ENCODE measurements around the gene RPGR.

RPGR gene

DNA sequence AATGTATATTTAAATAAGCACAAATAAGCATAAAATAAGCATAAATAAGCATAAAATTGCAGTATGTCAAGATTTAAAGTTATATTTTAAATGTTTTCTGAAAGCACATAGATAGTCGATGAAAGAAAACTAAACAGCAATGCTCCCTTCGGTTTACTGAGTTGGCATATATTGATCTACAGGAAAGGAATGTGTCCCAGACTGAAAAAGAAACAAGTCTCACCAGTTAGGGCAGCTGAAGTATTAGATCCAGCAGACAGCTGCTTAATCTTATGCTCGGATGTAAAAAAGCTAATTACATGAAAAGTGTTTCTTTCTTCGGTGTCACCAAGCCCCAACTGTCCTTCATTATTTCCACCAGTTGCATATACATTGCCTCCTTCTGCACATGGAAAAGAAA, 8.7 kb downstream of the RPGR start:
- peak; percentile 1 for DNase-seq

- DNase-seq = no peak
These were observed 9.1 kb downstream of the RPGR start for GRCh38 chrX:38318196-38318595.

DNA sequence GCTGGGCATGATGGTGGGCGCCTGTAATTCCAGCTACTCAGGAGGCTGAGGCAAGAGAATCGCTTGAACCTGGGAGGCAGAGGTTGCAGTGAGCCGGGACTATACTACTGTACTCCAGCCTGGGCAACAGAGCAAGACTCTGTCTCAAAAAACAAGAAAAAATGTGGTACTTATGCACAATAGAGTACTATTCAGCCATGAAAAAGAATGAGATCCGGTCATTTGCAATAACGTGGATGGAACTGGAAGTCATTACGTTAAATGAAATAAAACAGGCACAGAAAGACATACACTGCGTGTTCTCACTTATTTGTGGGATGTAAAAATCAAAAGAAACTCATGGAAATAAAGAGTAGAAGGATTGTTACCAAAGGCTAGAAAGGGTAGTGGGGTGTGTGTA, 12.1 kb downstream of the RPGR start:
- no peak for DNase-seq

GRCh38 chrX:38313190-38313589, 14.1 kb downstream of the RPGR start:
- no peak for DNase-seq

- no peak for DNase-seq
These were observed 14.9 kb downstream of the RPGR start for GRCh38 chrX:38312436-38312835.

DNA sequence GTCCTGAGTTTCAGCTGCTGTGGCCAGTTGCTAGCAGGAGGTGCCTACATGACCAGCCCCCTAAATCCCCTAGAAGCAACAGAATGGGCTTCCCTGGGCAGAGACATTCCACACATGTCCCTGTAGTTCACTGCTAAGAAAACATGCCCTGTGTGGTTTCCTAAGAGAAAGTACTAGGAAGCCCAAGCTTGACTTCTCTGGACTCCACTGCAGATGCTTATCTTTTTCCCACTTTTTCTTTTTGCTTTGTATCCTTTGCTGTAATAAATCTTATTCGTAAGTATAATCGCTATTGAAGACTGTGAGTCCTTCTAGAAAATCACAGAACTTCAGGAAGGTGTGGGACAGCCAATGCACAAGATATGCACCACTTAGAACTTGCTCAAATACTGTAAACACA, 15.6 kb downstream of the RPGR start:
- no peak for DNase-seq

DNA sequence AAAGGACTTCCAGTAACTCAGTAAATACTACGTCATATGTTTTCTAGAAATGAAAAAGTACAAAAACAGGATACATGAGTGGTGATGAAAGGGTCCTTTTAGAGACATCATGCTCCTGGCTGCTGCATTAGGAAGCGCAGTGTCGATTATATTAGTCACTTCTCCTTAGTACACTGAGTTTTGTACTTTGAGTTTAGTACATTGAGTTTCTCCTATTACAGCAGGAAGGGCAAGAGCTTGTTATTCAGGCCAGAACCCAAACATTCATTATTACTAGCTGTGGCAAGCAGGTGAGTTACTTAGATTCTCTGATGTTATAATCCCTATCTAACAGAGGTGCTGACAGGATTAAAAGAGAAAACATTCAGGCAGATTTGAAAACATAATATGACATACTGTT, 21.3 kb downstream of the RPGR start:
- no peak for DNase-seq

- DNase-seq = peak; percentile 30
These were observed 23.3 kb downstream of the RPGR start for GRCh38 chrX:38304010-38304409.

- DNase-seq = no peak
These were observed 33.6 kb downstream of the RPGR start for GRCh38 chrX:38293741-38294140.

DNA sequence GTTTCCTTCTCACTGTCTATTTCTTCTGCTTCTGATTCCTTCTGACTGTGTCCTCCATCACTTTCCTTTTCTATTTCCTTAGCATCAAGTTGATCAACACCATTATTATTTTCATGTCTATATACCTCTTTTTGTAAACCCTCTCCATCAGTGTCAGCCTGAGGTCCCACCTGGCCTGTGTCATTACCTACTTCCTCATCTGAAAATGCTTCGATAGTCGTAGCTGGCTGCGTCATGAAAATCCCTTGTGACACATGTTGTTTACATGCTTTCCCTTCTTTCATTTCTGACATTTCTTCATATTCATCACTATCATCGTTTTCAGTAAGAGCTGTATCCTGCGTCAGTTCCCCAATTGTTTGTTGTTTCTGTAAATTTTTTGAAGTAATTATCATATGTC, 39.6 kb downstream of the RPGR start:
- DNase-seq = no peak

GRCh38 chrX:38285649-38286048, 41.7 kb downstream of the RPGR start:
- no peak for DNase-seq

DNA sequence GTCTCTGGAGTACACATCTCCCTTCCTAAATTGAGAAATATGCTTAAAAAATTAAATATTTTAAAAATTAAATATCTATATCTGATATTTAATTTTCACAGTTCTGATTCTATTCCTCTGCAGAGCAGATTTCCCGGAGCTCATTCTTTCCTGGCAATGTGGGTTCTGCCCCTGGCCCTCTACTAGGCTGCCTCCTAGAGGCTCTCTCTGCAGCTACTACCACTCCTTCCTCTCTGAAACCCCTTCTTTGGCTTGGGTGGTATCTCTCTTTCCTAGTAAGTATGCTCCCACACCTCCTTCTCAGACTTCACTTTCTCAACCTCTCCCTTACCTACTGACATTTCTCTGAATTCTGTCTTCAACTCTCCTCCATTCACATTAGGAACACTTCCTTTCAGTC, 45.3 kb downstream of the RPGR start:
- peak; percentile 10 for DNase-seq

DNA sequence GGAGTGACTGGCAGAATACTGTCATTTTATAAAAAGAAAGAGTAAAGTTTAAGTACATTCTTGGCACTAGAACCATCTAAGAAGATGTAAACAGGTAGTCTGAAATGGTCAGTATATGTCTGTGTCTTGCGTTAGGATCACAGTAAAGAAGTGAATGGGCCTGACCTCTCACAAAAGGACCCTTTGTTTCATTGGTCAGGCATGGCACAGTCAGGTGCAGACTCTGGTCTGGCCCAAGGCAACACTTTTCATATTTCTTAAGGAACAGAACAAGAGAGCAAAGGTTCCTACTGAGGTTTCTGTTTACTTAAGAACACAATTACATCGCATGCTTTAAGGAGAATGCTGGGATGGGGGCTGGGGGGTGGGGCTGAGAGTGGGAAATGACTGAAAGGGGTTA, 48.1 kb downstream of the RPGR start:
- no peak for DNase-seq

GRCh38 chrX:38278682-38279081, 48.6 kb downstream of the RPGR start:
- no peak for DNase-seq

GRCh38 chrX:38277802-38278201, 49.5 kb downstream of the RPGR start:
- no peak for DNase-seq

GRCh38 chrX:38277136-38277535, 50.2 kb downstream of the RPGR start:
- DNase-seq = no peak

- DNase-seq = no peak
These were observed 51.2 kb downstream of the RPGR start for GRCh38 chrX:38276089-38276488.

- no peak for DNase-seq
These were observed 51.7 kb downstream of the RPGR start for GRCh38 chrX:38275615-38276014.

- DNase-seq = no peak
These were observed 53.9 kb downstream of the RPGR start for GRCh38 chrX:38273453-38273852.

DNA sequence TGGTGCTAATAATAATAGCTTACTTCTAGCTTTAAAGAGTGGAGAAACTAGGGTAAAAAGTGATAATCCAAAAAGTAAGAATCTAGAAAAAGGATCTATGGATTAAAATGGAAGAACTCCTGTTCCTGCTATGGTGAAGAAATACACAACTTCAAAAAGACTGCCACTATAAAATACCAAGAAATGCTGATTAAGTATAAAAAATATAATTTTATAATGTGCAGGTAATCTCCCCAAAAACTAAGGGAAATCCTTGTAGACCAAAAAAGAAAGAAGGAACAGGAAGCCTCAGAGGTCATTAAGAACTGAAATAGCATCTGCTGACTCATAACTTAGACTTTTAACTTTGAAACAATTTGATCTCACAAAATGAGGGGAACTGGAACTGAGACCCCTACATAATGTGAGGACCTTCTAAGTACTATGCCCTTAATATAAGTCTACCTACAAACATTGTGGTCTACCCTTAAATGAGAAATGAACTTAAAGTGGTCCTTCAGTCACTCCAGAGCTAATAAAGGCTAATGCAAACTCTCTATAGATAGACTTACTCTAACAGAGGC, 56.1 kb downstream of the RPGR start:
- DNase-seq = no peak

- no peak for DNase-seq
These were observed 59.3 kb downstream of the RPGR start for GRCh38 chrX:38268011-38268410.

- no peak for DNase-seq
These were observed 64.3 kb downstream of the RPGR start for GRCh38 chrX:38262715-38263620.

GRCh38 chrX:38260231-38260630, 67.1 kb downstream of the RPGR start:
- DNase-seq = peak; percentile 75

- DNase-seq = no peak
These were observed 71.3 kb downstream of the RPGR start for GRCh38 chrX:38256019-38256418.

- no peak for DNase-seq
These were observed 77.3 kb downstream of the RPGR start for GRCh38 chrX:38249965-38250364.
